Measurements from ENCODE around the gene CDK19. TPM values are rescaled to one million over a fixed set of nuclear protein-coding genes. Genes with fewer than 3 reads are reported as not detected.

CDK19 gene
- polyA plus RNA-seq, 1 donor from 2014 or later, result 40.7 TPM

- H3K27me3 ChIP-seq (ENCODE audit: insufficient read depth, low read depth, low read length), result no peaks in the 10 kb centered on the region
Observed at GRCh38 chr6:110799655-110800054, 15.6 kb downstream of the CDK19 start.

GRCh38 chr6:110799189-110799588, 16.1 kb downstream of the CDK19 start:
- peaks cover 42% of the 10 kb centered on the region for H3K79me2 ChIP-seq (replicated peaks; ENCODE audit: insufficient read depth, low read length)
- H3K36me3 ChIP-seq (ENCODE audit: insufficient read depth, low read length), result no peaks in the 10 kb centered on the region
- no peaks in the 10 kb centered on the region for H3F3A ChIP-seq (ENCODE audit: insufficient read depth, low read length, poor library complexity, severe bottlenecking)
- no peak overlapping the region for H2AFZ ChIP-seq (ENCODE audit: low read depth, low read length)
- H3K9me3 ChIP-seq (ENCODE audit: low read length), result peaks cover 5% of the 10 kb centered on the region
- no peak overlapping the region for H3K27ac ChIP-seq (ENCODE audit: low read length)
- no peaks in the 10 kb centered on the region for H3K27me3 ChIP-seq (ENCODE audit: insufficient read depth, low read depth, low read length)
- no peaks in the 10 kb centered on the region for H4K20me1 ChIP-seq (ENCODE audit: insufficient read depth)
- H3K9me2 ChIP-seq (ENCODE audit: insufficient read depth, low read length), result no peaks in the 10 kb centered on the region
- H3K9ac ChIP-seq (ENCODE audit: low read length), result no peak overlapping the region
- no peak overlapping the region for H3K4me3 ChIP-seq (ENCODE audit: low read length)
- H3K4me2 ChIP-seq (ENCODE audit: low read length), result no peak overlapping the region
- TF ChIP-seq RAD21 (conservative IDR thresholded peaks at IDR 0.05) (no peak), EP300 (conservative IDR thresholded peaks at IDR 0.05; ENCODE audit: poor library complexity, severe bottlenecking) (no peak), CTCF (IDR thresholded peaks at IDR 0.05; ENCODE audit: poor library complexity, severe bottlenecking) (no peak), SMC3 (conservative IDR thresholded peaks at IDR 0.05; ENCODE audit: poor library complexity) (no peak), TAF1 (IDR thresholded peaks at IDR 0.05; ENCODE audit: low read depth) (no peak), REST (IDR thresholded peaks at IDR 0.05; ENCODE audit: borderline replicate concordance) (no peak), EZH2 (IDR thresholded peaks at IDR 0.05; ENCODE audit: borderline replicate concordance, insufficient read depth, low read length, poor library complexity, severe bottlenecking) (no peak), POLR2AphosphoS5 (IDR thresholded peaks at IDR 0.05) (no peak), MXI1 (conservative IDR thresholded peaks at IDR 0.05; ENCODE audit: poor library complexity, severe bottlenecking) (no peak)

More at GRCh38 chr6:110799655-110800054, 15.6 kb downstream of the CDK19 start:
- Histone ChIP-seq H3K79me2 (replicated peaks; ENCODE audit: insufficient read depth, low read length) (peaks cover 42% of the 10 kb centered on the region), H3K9me2 (ENCODE audit: insufficient read depth, low read length) (no peaks in the 10 kb centered on the region), H2AFZ (ENCODE audit: low read depth, low read length) (no peak overlapping the region), H4K20me1 (ENCODE audit: insufficient read depth) (no peaks in the 10 kb centered on the region), H3K27ac (ENCODE audit: low read length) (no peak overlapping the region), H3K9ac (ENCODE audit: low read length) (no peak overlapping the region), H3K36me3 (ENCODE audit: insufficient read depth, low read length) (no peaks in the 10 kb centered on the region), H3K4me2 (ENCODE audit: low read length) (no peak overlapping the region), H3K9me3 (ENCODE audit: low read length) (peaks cover 5% of the 10 kb centered on the region), H3F3A (ENCODE audit: insufficient read depth, low read length, poor library complexity, severe bottlenecking) (no peaks in the 10 kb centered on the region), H3K4me3 (ENCODE audit: low read length) (no peak overlapping the region)
- TF ChIP-seq SMC3 (conservative IDR thresholded peaks at IDR 0.05; ENCODE audit: poor library complexity) (no peak), EZH2 (IDR thresholded peaks at IDR 0.05; ENCODE audit: borderline replicate concordance, insufficient read depth, low read length, poor library complexity, severe bottlenecking) (no peak), RAD21 (conservative IDR thresholded peaks at IDR 0.05) (no peak), MXI1 (conservative IDR thresholded peaks at IDR 0.05; ENCODE audit: poor library complexity, severe bottlenecking) (no peak), POLR2AphosphoS5 (IDR thresholded peaks at IDR 0.05) (no peak)

Data from neural cell (in vitro differentiated cells).